NCI-H82 treated with DMSO at 0.1 percent for 48 hours (cell line): Measurements from ENCODE around the gene CLCN1.

Experiments
- DNase-seq: peaks from one replicate; lab custom pipeline; 2025; ENCODE audit not compliant: unreplicated experiment; lab: John Stamatoyannopoulos, UW

The CLCN1 gene

GRCh38 chr7:143362131-143363015, 46.5 kb downstream of the CLCN1 start, which contains the start of gene FAM131B:
TSS of gene FAM131B (minus strand) at chr7:143362713. CDS start at chr7:143362603, 110 bp downstream.
- DNase-seq = no peak

GRCh38 chr7:143363016-143363937, 47.4 kb downstream of the CLCN1 start:
- DNase-seq = no peak

GRCh38 chr7:143367972-143368371, 52.1 kb downstream of the CLCN1 start:
- no peak for DNase-seq

- no peak for DNase-seq
Observed at GRCh38 chr7:143368387-143368786, 52.5 kb downstream of the CLCN1 start.

- no peak for DNase-seq
Observed at GRCh38 chr7:143369678-143370651, 54.1 kb downstream of the CLCN1 start.

- no peak for DNase-seq
Observed at GRCh38 chr7:143372070-143372469, 56.2 kb downstream of the CLCN1 start.

GRCh38 chr7:143373255-143373794, 57.4 kb downstream of the CLCN1 start:
- no peak for DNase-seq

- DNase-seq = no peak
Observed at GRCh38 chr7:143374561-143374960, 58.6 kb downstream of the CLCN1 start.

- DNase-seq = no peak
Observed at GRCh38 chr7:143375298-143376034, 59.6 kb downstream of the CLCN1 start.

- DNase-seq = no peak
Observed at GRCh38 chr7:143376396-143376795, 60.5 kb downstream of the CLCN1 start.

GRCh38 chr7:143379611-143380259, 63.8 kb downstream of the CLCN1 start:
- no peak for DNase-seq

- peak; percentile 36 for DNase-seq
Observed at GRCh38 chr7:143380260-143380645, 64.3 kb downstream of the CLCN1 start.

GRCh38 chr7:143380646-143381426, 64.9 kb downstream of the CLCN1 start, which contains the start of gene ZYX:
TSS of gene ZYX (plus strand) at chr7:143381345. CDS start at chr7:143381572, 227 bp downstream.
- DNase-seq = peak; percentile 64

GRCh38 chr7:143381427-143382125, 65.7 kb downstream of the CLCN1 start:
- no peak for DNase-seq

GRCh38 chr7:143382126-143382790, 66.3 kb downstream of the CLCN1 start:
- DNase-seq = no peak

- DNase-seq = no peak
Observed at GRCh38 chr7:143382791-143383641, 67.1 kb downstream of the CLCN1 start.
